ENCODE results near the gene INVS. TPM values are rescaled to one million over a fixed set of nuclear protein-coding genes. Genes with fewer than 3 reads are reported as not detected.

INVS gene
- total RNA-seq, 1 experiment from 2014 or later, result 21.1 TPM

- H3K9me2 ChIP-seq (ENCODE audit: insufficient read depth), result no peaks in the 10 kb centered on the region; the same call in 1 of the 2 replicates
- no peak overlapping the region for H3K4me3 ChIP-seq (replicated peaks in 1 of 2; ENCODE audit: low read depth in 1 of 2, low read length in 2 of 2)
- H2AFZ ChIP-seq (ENCODE audit: low read depth, low read length, poor library complexity, severe bottlenecking), result no peak overlapping the region
- ATAC-seq (no peak), DNase-seq (ENCODE audit: low read depth, low spot score) (no peak)
- no peak overlapping the region for H3K27ac ChIP-seq (ENCODE audit: low read depth, low read length)
- ChIA-PET CTCF (no interaction called here), RAD21 (ENCODE audit: low non-redundant PET in 1 of 2, low total read pairs in 2 of 2, uncharacterized antibody in 2 of 2, unreplicated experiment in 2 of 2) (no interaction called here), POLR2A (no interaction called here)
- H3K4me2 ChIP-seq (ENCODE audit: low read length), result no peak overlapping the region
- H3K9ac ChIP-seq (ENCODE audit: low read length), result no peak overlapping the region
- BruUV-seq (replicated peaks), result no TSS peak
- H3K9me3 ChIP-seq (ENCODE audit: control insufficient read depth in 1 of 2, insufficient read depth in 1 of 2, low read depth in 1 of 2, low read length in 2 of 2), result no peaks in the 10 kb centered on the region
- no peaks in the 10 kb centered on the region for H3K79me2 ChIP-seq (ENCODE audit: insufficient read depth, low read length)
- no peaks in the 10 kb centered on the region for H3K36me3 ChIP-seq (ENCODE audit: control insufficient read depth in 1 of 2, insufficient read depth in 2 of 2, low read length in 2 of 2)
- H4K20me1 ChIP-seq (ENCODE audit: insufficient read depth), result 0 out of 2 replicates have a peak, but pooled peaks cover 2% of the 10 kb centered on the region
- H3K4me1 ChIP-seq (ENCODE audit: control insufficient read depth in 1 of 2, insufficient read depth in 2 of 2, low read length in 2 of 2), result no peaks in the 10 kb centered on the region
- H3K27me3 ChIP-seq (ENCODE audit: insufficient read depth, low read length), result no peaks in the 10 kb centered on the region
- TF ChIP-seq SRF (IDR thresholded peaks at IDR 0.05; ENCODE audit: low read depth) (no peak), ELF1 (IDR thresholded peaks at IDR 0.05; ENCODE audit: borderline replicate concordance, low read depth) (no peak), ZNF274 (IDR thresholded peaks at IDR 0.05; ENCODE audit: low read depth, low read length) (no peak), TCF7L2 (IDR thresholded peaks at IDR 0.05; ENCODE audit: borderline replicate concordance, extremely low read depth, insufficient read depth, insufficient read length) (no peak), CBX3 (IDR thresholded peaks at IDR 0.05; ENCODE audit: low read depth) (no peak), EZH2 (IDR thresholded peaks at IDR 0.05) (no peak), RAD21 (IDR thresholded peaks at IDR 0.05; ENCODE audit: low read depth) (no peak), REST (IDR thresholded peaks at IDR 0.05; ENCODE audit: low read depth) (no peak), POLR2AphosphoS5 (IDR thresholded peaks at IDR 0.05; ENCODE audit: low read depth, low read length) (no peak), ZFX (IDR thresholded peaks at IDR 0.05) (no peak), SIN3A (IDR thresholded peaks at IDR 0.05; ENCODE audit: low read depth) (no peak), FOSL1 (IDR thresholded peaks at IDR 0.05; ENCODE audit: low read depth) (no peak), JUND (IDR thresholded peaks at IDR 0.05) (no peak), YY1 (IDR thresholded peaks at IDR 0.05; ENCODE audit: extremely low read depth, insufficient replicate concordance, low read depth, low read length) (no peak), EZH2phosphoT487 (IDR thresholded peaks at IDR 0.05; ENCODE audit: borderline replicate concordance) (no peak), EGR1 (IDR thresholded peaks at IDR 0.05; ENCODE audit: low read depth) (no peak)
- TF ChIP-seq, protein P1, sequence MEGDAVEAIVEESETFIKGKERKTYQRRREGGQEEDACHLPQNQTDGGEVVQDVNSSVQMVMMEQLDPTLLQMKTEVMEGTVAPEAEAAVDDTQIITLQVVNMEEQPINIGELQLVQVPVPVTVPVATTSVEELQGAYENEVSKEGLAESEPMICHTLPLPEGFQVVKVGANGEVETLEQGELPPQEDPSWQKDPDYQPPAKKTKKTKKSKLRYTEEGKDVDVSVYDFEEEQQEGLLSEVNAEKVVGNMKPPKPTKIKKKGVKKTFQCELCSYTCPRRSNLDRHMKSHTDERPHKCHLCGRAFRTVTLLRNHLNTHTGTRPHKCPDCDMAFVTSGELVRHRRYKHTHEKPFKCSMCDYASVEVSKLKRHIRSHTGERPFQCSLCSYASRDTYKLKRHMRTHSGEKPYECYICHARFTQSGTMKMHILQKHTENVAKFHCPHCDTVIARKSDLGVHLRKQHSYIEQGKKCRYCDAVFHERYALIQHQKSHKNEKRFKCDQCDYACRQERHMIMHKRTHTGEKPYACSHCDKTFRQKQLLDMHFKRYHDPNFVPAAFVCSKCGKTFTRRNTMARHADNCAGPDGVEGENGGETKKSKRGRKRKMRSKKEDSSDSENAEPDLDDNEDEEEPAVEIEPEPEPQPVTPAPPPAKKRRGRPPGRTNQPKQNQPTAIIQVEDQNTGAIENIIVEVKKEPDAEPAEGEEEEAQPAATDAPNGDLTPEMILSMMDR (IDR thresholded peaks at IDR 0.05 in 2 of 3, conservative IDR thresholded peaks at IDR 0.05 in 1 of 3; ENCODE audit: borderline replicate concordance in 1 of 3, insufficient read depth in 1 of 3, low read depth in 2 of 3, low read length in 2 of 3), result no peak
- intact Hi-C loops (cut with micrococcal nuclease), result no loop called here
These were observed 168.2 kb downstream of the INVS start for GRCh38 chr9:100267211-100267610.

All from HCT116 (cell line).